ENCODE data around the gene ST3GAL2.
"Not testable (repeated sequence)": the region's sequence is repeated elsewhere in the genome, so short reads cannot be mapped to it uniquely, and the experiment has no call there.

Gene ST3GAL2

GRCh38 chr16:70416748-70417616 is 21.9 kb downstream of the ST3GAL2 start:
- no peak overlapping the region for H3K27ac ChIP-seq
- TF ChIP-seq CTCF (conservative IDR thresholded peaks at IDR 0.05) = no peak

GRCh38 chr16:70413572-70413971 is 25.3 kb downstream of the ST3GAL2 start:
- H3K27ac ChIP-seq = peak overlapping the region; percentile 61

- H3K27ac ChIP-seq = no peak overlapping the region
- TF ChIP-seq CTCF (conservative IDR thresholded peaks at IDR 0.05) = no peak
Measured at GRCh38 chr16:70412385-70412784, 26.5 kb downstream of the ST3GAL2 start.

- no peak for TF ChIP-seq CTCF (conservative IDR thresholded peaks at IDR 0.05)
Measured at GRCh38 chr16:70410734-70411133, 28.2 kb downstream of the ST3GAL2 start.

GRCh38 chr16:70407811-70408274 is 31.1 kb downstream of the ST3GAL2 start:
- no peak for TF ChIP-seq CTCF (conservative IDR thresholded peaks at IDR 0.05)
- no peak overlapping the region for H3K27ac ChIP-seq

More at GRCh38 chr16:70410734-70411133, 28.2 kb downstream of the ST3GAL2 start:
- H3K27ac ChIP-seq = no peak overlapping the region

GRCh38 chr16:70406104-70406503 is 32.8 kb downstream of the ST3GAL2 start:
- H3K27ac ChIP-seq = not testable (repeated sequence)

GRCh38 chr16:70402916-70403659 is 35.8 kb downstream of the ST3GAL2 start:
- TF ChIP-seq CTCF (conservative IDR thresholded peaks at IDR 0.05) = no peak
- no peak overlapping the region for H3K27ac ChIP-seq

- no peak for TF ChIP-seq CTCF (conservative IDR thresholded peaks at IDR 0.05)
Measured at GRCh38 chr16:70399951-70400350, 38.9 kb downstream of the ST3GAL2 start.

More at GRCh38 chr16:70399951-70400350, 38.9 kb downstream of the ST3GAL2 start:
- H3K27ac ChIP-seq = no peak overlapping the region

Data from VCaP (cell line).